HG03097 (cell line): Measurements from ENCODE around the gene GCNT1.
"Not testable (repeated sequence)": the region's sequence is repeated elsewhere in the genome, so short reads cannot be mapped to it uniquely, and the experiment has no call there.

Source experiments
- ATAC-seq: cut with Tn5 transposase; IDR thresholded peaks from one replicate; pipeline ENCODE4 v1.9.1; 2021; ENCODE audit not compliant: unreplicated experiment, low FRiP score

GCNT1 gene

DNA sequence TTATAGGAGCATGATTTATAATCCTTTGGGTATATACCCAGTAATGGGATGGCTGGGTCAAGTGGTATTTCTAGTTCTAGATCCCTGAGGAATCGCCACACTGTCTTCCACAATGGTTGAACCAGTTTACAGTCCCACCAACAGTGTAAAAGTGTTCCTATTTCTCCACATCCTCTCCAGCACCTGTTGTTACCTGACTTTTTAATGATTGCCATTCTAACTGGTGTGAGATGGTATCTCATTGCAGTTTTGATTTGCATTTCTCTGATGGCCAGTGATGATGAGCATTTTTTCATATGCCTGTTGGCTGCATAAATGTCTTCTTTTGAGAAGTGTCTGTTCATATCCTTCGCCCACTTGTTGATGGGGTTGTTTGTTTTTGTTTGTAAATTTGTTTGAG, 20.4 kb downstream of the GCNT1 start:
- not testable (repeated sequence) for ATAC-seq

DNA sequence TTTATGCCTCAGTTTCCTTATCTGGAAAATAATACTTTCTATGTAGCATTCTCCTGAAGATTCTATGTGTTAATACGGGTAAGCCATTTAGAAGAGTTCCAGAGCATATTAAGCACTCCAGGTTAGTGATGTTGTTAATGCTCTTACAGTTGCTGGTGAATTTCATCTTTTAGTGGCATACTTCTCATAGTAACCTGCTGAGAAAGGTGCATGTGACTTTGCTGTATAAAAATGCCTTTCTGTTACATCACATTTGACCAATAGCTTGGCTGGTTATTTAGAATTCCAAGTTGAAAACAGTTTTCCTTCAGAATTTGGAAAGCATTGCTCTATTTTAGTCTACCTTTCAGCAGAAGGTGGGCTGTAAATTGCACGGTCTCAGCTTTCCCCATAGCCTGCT, 27.2 kb downstream of the GCNT1 start:
- no peak for ATAC-seq

DNA sequence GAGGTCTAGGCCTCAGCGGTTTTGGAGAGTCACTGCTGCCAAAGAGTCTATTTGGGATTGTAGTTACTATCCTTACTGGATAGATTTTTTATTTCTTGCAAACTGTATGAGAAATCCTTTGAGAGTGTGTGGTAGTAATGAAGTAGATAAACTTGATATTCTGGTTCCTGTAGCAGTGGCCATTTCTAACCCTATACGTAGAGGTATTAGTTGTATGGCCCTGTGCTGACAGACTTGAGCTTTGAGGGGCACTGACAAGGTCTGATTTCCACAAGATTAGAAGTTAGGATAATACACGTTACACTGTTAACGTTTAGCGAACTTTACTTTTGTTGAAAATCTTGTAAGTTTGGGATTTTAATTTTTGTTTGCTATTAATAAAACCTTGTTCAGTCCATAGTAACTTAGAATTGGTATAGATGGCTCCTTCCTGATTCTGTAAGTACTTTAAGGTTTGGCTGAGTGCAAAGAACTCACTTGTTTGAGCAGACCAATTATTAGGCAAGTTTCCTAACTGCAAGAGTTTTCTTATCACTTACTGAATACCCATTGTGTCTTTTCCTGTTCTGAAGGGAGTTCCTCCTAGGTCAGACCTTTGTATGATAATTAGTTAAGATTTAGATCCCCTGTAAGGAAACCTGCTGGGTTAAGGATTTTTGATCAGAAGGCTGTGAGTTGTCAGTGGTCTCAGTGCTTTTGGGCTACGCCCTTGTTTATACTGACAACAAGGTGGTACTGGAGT, 31.4 kb downstream of the GCNT1 start:
- no peak for ATAC-seq

DNA sequence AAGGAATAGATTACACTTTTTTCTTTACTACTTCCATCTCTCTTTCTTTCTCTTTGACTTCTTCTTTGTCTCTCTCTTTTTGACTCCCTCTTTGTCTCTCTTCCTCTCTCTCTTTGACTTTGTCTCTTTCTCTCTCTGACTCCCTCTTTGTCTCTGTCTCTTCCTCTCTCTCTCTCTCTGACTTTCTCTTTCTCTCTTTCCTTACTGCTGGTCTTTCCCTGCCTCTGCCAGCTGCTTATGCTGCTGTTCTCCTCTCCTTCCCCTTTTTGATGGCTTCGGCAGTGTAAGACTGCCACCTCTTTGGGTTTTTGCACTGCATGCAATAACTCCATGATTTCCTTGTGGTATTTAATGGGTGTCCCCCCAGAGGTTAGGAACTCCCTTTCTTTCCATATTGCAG, 32.1 kb downstream of the GCNT1 start:
- not testable (repeated sequence) for ATAC-seq

DNA sequence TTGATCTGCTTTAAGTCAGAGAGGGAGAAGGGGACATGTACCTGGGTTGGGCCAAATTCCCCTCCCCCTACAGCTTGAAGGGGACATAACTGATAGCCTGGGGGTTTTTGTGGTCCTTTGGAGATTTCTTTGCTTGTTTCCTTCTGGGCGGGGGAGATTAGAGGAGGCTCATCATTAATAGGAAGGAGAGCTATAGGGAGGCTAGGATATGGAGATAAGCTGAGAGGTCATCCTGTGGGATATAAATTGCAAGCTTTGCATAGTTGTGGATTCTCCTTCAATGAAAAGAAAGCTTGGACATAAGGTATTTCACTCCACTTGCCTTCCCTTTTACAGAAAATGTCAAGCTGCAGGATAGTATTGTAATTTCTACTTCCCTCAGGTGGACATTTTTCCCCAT, 34.5 kb downstream of the GCNT1 start:
- ATAC-seq, result not testable (repeated sequence)

DNA sequence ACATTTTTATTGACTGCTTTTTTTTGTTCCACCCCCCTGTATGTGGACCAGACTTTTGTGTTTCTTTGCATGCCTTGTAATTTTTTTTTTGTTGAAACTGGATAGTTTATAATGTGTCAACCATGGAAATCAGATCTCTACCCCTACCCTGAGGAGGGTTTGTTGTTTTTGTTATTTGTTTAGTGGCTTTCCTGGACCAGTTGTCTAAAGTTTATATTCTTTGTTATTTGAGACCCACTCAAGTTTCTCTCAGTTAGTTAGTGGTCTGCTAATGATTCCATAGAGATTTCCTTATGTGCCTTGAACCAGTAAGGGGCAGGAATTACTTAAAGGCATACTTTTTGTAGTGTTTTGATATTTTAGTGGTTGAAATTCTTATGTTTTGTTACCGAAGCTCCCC, 41.1 kb downstream of the GCNT1 start:
- ATAC-seq, result no peak

DNA sequence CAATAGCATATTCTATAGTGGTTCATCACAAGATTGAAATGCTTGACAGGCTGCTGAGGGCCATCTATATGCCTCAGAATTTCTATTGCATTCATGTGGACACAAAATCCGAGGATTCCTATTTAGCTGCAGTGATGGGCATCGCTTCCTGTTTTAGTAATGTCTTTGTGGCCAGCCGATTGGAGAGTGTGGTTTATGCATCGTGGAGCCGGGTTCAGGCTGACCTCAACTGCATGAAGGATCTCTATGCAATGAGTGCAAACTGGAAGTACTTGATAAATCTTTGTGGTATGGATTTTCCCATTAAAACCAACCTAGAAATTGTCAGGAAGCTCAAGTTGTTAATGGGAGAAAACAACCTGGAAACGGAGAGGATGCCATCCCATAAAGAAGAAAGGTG, 43.8 kb downstream of the GCNT1 start:
- no peak for ATAC-seq

DNA sequence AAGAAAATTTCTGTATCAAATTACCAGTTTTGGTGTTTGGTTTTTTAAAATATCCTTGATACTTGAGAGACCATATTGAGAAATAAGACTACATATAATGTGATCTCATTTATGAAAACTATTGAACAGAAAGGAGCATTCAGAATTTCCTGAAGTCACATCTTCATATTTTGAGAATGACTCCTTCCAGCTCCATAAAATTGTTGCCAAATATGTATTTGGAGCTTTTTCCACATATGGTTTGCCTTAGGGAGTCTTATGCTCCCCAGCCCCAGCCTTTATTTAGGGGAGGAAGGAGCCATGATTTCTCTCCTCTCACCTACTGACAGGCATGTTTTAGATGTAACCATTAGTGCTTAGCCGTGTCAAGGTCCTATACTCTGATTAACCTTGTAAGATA, 51.1 kb downstream of the GCNT1 start:
- ATAC-seq, result no peak

DNA sequence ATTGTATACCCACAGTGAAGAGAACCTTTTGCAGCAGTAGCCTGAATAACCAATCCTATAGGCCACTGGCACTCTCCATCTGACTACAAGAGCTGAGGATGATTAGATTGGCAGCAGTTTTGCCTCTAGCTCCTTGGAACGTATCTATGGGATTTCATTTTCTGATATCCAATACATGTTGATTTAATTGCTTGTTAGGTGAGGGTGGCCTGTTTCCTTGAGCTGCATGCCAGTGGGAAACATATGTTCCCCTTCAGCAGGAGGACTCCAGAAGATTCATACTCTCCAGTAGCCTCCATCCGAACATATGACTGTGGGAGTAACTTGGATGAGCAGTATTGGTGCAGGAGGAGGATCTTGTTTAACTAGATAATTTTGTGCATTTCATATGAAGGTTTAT, 51.5 kb downstream of the GCNT1 start:
- no peak for ATAC-seq

DNA sequence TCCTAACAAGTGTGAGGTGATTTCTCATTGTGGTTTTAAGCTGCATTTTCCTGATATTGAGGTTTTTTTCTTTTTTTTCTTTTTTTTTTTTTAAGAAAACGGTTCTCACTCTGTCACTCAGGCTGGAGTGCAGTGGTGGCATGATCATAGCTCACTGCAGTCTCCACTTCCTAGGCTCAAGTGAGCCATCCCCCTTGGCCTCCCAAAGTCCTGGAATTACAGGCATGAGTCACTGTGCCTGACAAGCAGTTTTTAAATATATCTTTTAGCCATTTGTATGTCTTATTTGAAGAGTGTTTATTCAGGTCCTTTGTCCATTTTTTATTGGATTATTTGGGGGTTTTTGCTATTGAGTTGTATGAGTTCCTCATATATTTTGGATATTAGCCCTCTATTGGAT, 53.8 kb downstream of the GCNT1 start:
- ATAC-seq, result no peak

DNA sequence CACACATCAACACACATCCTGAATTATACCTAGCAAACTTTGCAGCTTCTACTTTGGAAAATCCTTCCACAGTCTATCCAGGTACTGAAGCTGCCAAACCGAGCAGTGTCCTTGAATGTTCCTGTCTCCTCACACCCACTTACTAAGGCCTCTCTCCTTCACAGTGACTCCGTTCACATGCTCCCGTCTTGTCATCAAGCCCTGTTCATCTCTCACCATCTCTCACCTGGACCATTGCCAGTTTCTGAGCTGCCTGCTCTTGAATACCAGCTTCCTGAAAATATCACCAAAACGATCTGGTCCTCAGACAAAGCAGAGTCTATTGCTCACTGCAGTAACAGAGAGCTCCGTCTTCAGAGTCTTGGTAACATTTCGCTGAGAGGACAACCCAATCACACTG, 57.4 kb downstream of the GCNT1 start:
- no peak for ATAC-seq

DNA sequence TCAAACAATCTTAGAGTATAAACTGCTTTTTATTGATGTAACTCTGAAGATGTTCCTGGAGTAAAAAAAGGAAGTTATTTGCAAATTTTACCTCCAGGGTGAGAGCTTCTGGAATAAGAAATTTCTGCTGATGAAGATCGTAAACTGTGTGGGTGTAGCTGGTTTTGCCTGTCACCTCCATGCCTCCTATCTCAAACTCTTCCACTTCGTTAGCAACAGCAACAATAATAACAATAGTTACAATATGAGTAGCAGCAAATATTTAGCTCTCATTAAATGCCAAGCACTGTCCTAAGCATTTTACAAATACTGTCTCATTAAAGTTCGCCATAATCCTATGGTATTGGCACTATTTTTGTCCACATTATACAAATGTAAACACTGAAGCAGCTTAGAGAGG, 57.9 kb downstream of the GCNT1 start:
- ATAC-seq, result no peak

DNA sequence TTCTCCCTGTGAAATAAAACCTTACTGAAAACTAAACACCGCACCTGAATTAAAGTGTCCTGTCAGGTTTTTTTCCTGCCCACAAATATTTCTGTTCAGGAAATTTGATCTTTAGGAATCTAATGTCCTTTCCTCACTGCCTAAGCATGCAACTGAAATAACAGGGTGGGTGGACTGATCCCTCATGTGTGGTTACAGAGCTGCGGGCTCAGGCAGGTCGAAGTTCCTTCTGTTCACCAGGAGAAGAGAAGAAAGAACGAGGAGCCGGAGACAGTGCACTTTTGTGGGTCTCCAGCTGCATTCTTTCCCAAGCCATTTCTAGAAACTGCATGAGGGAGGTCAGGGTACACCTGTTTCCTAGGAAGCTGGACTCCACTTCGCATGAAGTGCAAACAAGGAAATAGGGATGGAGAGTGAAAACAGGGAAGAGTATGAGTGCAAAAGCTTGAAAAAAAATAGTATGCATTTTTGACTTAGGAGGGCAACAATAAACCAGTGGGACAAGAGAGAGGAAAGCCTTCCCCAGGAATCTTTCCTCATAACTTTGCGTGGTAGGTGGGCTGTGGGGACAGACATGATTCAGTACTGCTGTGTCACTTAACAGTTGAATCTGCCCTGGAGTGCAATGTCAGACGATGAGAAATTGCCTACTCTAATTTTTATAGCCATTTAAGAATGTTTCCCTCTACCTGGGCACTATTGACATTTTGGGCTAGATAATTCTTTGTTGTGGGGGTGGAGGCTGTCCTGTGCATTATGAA, 60.3 kb downstream of the GCNT1 start:
- ATAC-seq, result no peak

DNA sequence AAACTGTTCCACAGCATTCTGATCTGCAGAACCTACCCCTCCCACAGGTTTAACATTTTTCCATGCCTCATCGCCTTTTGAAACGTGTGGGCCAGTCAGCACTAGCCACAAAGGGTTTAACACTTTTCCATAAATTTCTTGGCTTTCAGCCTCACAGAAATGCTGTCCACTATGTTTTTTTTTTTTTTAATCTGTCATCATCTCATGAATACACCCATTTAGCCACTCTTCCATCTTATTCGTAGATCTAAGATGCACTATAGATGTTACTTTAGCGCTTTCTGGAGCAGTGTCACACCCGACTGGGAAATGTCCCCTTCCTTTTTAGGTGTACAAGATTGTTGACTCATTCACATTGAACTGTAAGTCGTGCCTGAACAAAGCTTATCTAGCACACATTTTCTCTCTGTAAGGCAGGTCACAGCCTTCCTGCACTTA, 62.3 kb downstream of the GCNT1 start:
- ATAC-seq, result no peak

DNA sequence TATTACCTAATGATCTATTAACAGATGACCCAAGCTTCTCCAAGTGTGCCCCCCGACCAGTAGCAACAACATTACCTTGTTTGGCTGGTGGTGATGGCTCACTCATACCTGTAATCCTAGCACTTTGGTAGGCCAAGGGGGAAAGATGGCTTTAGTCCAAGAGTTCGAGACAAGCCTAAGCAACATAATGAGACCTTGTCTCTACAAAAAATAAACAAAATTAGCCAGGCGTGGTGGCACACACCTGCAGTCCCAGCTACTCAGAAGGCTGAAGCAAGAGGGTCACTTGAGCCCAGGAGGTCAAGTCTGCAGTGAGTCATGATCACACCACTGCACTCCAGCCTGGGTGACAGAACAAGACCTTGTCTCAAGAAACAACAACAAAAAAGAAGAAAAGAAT, 62.9 kb downstream of the GCNT1 start:
- ATAC-seq, result no peak

DNA sequence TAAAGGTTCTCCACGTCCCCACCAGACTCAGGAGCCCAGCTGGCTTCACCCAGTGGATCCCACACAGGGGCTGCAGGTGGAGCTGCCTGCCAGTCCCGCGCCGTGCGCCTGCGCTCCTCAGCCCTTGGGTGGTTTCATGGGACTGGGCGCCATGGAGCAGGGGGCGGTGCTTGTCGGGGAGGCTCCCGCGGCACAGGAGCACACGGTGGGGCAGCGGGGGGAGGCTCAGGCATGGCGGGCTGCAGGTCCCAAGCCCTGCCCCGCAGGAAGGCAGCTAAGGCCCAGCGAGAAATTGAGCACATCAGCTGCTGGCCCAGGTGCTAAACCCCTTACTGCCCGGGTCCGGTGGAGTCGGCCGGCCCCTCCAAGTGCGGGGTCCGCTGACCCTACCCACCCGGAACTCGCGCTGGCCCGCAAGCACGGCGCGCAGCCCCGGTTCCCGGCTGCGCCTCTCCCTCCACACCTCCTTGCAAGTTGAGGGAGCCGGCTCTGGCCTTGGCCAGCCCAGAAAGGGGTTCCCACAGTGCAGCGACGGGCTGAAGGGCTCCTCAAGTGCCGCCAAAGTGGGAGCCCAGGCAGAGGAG, 64.7 kb downstream of the GCNT1 start:
- not testable (repeated sequence) for ATAC-seq

DNA sequence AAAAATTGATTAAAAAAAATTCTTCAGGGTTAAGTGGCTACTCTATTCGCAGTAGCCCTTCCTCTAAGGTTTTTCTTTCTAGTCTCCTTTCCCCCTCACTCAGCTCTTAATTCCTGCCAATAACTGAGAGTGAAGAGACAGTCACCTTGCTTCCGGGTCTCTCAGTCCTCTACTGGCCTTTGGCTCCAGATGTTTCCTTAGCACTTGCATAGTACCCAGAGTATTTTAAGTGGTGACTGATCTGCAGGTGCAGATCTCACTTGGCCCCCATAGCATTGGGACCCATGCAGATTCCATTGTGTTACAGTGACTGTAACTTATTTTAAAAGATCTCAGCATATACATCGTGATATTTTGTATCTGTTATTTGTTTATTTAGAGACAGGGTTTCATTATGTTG, 66.2 kb downstream of the GCNT1 start:
- no peak for ATAC-seq

DNA sequence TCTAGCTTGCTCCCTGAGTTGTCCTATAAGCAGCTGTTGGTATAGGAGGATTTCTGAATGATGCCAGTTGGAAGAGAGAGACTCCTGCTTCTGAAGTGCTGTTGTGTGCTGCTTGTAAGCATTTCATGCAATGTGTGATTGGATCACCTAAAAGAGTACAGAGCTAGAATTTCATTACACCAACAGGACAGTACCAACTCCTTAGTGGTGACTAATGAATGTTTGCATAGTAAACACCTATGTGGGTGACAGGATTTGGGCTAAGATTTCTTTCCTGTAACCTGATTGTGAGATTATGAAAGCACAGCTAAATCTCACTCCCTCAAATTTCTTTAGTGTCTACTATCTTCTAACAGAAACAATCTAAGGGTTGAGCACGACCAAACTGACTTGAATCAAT, 67.0 kb downstream of the GCNT1 start:
- ATAC-seq, result no peak

DNA sequence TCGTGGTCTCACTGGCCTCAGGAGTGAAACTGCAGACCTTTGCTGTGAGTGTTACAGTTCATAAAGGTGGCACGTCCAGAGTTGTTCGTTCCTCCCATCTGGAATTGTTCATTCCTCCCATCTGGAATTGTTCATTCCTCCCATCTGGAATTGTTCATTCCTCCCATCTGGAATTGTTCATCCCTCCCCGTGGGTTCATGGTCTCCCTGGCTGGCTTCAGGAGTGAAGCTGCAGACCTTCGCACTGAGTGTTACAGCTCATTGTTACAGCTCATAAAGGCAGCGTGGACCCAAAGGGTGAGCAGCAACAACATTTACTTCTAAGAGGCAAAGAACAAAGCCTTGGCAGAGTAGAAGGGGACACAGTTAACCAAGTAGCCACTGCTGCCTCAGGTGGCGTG, 69.1 kb downstream of the GCNT1 start:
- ATAC-seq, result no peak

DNA sequence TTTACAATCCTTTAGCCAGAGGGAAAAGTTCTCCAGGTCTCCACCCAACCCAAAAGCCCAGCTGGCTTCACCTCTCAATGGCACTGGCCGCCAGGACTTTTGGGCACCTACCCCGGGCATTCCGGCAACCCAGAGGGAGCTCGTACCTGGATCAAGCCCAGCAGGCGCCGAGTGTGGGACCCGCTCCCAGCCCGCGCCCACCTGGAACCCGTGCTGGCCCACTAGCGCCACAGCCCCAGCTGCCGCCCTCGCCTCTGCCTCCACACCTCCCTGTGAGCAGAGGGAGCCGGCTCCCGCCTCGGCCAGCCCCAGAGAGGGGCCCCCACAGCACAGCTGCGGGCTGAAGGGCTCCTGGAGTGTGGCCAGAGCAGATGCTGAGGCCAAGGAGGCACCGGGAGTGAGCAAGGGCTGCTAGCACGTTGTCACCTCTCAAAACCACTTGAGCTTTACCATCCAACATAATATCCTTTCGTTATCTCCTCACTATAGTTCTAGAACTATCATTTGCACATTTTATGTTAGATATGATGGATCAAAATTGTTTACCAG, 69.7 kb downstream of the GCNT1 start:
- ATAC-seq, result no peak

DNA sequence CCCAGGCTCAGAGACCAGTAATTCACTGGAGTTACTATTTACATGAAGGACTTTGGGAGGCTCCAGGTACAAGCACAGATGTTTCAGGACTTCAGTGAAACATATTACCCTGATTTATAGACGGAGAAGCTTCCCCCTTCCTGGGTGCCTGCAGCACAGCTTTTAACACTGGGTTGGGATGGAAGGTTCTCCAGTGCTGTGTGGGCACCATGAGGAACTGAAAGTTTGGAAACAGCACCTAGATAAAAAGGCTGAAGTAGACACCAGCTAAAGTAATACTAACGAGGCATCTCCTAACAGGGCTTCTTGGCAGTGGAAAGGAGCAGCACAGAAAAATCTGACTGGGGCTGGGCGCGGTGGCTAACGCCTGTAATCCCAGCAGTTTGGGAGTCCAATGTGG, 70.7 kb downstream of the GCNT1 start:
- no peak for ATAC-seq
